A673 (cell line): ENCODE measurements around the gene SLC30A2. TPM values are rescaled to one million over a fixed set of nuclear protein-coding genes. Genes with fewer than 3 reads are reported as not detected.

Experiments
- BruUV-seq: library from RNA; stranded (reverse); fragments of 400-500 nt; replicated peaks from 2 replicates; lab custom pipeline; 2021; lab: Mats Ljungman, UMichigan
- CTCF ChIA-PET: fragments of 300-600 bp; sonication (Branson Sonifier 250); formaldehyde crosslinking; loops from one replicate; lab custom pipeline; 2022; ENCODE audit warnings: antibody characterized with exemption; lab: Charles Lee
- POLR2A ChIA-PET: fragments of 300-600 bp; sonication (Branson Sonifier 250); formaldehyde crosslinking; loops from one replicate; lab custom pipeline; 2022; ENCODE audit warnings: antibody characterized with exemption; ENCODE audit not compliant: low non-redundant PET; lab: Charles Lee
- DNase-seq: peaks from one replicate; pipeline ENCODE4 v3.0.0-alpha.2; 2015; ENCODE audit warnings: low spot score
- H3K27ac ChIP-seq: fragments of 200-600 bp; sonication (generic); 2 replicates; pipeline ENCODE4 v1.5.1; 2016; ENCODE audit warnings: mixed run types, low read depth, mild to moderate bottlenecking, mixed read lengths, antibody characterized with exemption, low read length; ENCODE audit not compliant: poor library complexity, severe bottlenecking
- H3K27me3 ChIP-seq: fragments of 200-600 bp; sonication (generic); replicated peaks from 2 replicates; pipeline ENCODE4 v1.6.1; 2017; ENCODE audit warnings: mixed run types, low read depth, mild to moderate bottlenecking, mixed read lengths, antibody characterized with exemption, low read length; ENCODE audit not compliant: insufficient read depth, poor library complexity
- H3K36me3 ChIP-seq: fragments of 200-600 bp; sonication (generic); 2 replicates; pipeline ENCODE4 v1.6.1; 2016; ENCODE audit warnings: mixed run types, mild to moderate bottlenecking, mixed read lengths, antibody characterized with exemption, low read length; ENCODE audit not compliant: insufficient read depth, poor library complexity, severe bottlenecking
- H3K4me1 ChIP-seq: fragments of 200-600 bp; sonication (generic); 2 replicates; pipeline ENCODE4 v1.6.1; 2017; ENCODE audit warnings: mixed run types, mild to moderate bottlenecking, mixed read lengths, antibody characterized with exemption, low read length; ENCODE audit not compliant: insufficient read depth, poor library complexity, severe bottlenecking
- H3K4me3 ChIP-seq: fragments of 200-600 bp; sonication (generic); 2 replicates; pipeline ENCODE4 v1.5.1; 2016; ENCODE audit warnings: low read depth, mixed run types, mild to moderate bottlenecking, mixed read lengths, low read length; ENCODE audit not compliant: poor library complexity, severe bottlenecking
- H3K9me3 ChIP-seq: fragments of 200-600 bp; sonication (generic); 2 replicates; pipeline ENCODE4 v1.6.1; 2016; ENCODE audit warnings: mixed run types, low read depth, mild to moderate bottlenecking, mixed read lengths, antibody characterized with exemption, low read length; ENCODE audit not compliant: poor library complexity, severe bottlenecking
- EZH2 ChIP-seq: fragments of 200-600 bp; sonication (generic); IDR thresholded peaks from 2 replicates; pipeline ENCODE4 v1.6.1; 2017; ENCODE audit warnings: borderline replicate concordance, low read depth, mild to moderate bottlenecking, mixed read lengths, antibody characterized with exemption, low read length; ENCODE audit not compliant: poor library complexity, severe bottlenecking
- intact Hi-C: fragments of 100-400 bp; cut with micrococcal nuclease; formaldehyde crosslinking; loops from one replicate; pipeline ENCODE4 v1.10.0; 2022; ENCODE audit not compliant: unreplicated experiment
- total RNA-seq: library from RNA; stranded (reverse); gene quantifications from 2 replicates; pipeline ENCODE4 v1.2.3, GENCODE V29; 2021
- TF ChIP-seq, protein P1 (sequence below): fragments of 300-800, 200-600 bp; sonication (generic); conservative IDR thresholded peaks from 2 replicates; pipeline ENCODE4 v1.5.1; 2017; ENCODE audit warnings: low read depth, mild to moderate bottlenecking, antibody characterized with exemption, low read length, moderate library complexity, mixed read lengths

Gene SLC30A2
- total RNA-seq, 1 experiment from 2014 or later = not detected

DNA sequence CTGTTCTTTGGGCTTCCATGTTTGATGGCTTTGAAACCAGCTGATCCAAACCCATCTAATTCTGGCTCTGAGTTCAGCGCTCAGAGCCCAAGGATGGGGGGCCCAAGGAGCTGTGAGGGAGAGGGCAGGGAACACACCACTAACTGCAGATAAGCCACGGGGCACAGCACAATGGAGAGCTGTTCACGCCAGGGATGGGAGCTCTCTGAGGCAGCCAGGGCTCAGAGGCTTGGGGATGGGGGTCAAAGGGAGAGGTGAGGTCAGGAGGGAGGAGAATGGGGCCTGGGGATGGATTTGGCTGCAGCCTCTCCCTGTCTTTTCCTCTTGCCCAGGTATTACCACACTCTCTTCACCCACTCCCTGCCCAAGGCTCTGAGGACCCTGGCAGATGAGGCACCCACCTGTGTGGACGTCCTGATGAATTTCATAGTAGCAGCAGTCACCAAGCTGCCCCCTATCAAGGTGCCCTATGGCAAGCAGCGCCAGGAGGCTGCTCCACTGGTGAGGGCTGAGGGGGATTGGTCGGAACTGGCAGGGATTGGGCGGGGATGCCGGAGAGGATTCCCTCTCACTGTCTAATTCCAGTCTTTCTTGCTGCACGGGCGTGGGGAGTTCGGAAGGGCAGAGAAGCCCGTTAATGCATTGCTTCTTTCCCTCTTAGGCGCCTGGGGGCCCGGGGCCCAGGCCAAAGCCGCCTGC, 11.3 kb downstream of the SLC30A2 start:
- Histone ChIP-seq H3K9me3 (no peaks in the 10 kb centered on the region), H3K4me1 (peaks cover 5% of the 10 kb centered on the region), H3K27ac (no peak overlapping the region), H3K27me3 (no peaks in the 10 kb centered on the region), H3K36me3 (no peaks in the 10 kb centered on the region), H3K4me3 (peak overlapping the region; percentile 66)
- POLR2A ChIA-PET = no interaction called here
- no peak for DNase-seq
- no TSS peak for BruUV-seq
- no peak for TF ChIP-seq EZH2
- TF ChIP-seq, protein P1, sequence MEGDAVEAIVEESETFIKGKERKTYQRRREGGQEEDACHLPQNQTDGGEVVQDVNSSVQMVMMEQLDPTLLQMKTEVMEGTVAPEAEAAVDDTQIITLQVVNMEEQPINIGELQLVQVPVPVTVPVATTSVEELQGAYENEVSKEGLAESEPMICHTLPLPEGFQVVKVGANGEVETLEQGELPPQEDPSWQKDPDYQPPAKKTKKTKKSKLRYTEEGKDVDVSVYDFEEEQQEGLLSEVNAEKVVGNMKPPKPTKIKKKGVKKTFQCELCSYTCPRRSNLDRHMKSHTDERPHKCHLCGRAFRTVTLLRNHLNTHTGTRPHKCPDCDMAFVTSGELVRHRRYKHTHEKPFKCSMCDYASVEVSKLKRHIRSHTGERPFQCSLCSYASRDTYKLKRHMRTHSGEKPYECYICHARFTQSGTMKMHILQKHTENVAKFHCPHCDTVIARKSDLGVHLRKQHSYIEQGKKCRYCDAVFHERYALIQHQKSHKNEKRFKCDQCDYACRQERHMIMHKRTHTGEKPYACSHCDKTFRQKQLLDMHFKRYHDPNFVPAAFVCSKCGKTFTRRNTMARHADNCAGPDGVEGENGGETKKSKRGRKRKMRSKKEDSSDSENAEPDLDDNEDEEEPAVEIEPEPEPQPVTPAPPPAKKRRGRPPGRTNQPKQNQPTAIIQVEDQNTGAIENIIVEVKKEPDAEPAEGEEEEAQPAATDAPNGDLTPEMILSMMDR = no peak
- CTCF ChIA-PET = interaction anchor here (0.8 kb wide), 1 partner anchor 139 kb away, joined by 3 read pairs; no protein-coding TSS in a partner anchor
- intact Hi-C loops = loop anchor here (5.0 kb wide), 1 partner anchor 113 kb away; no protein-coding TSS in a partner anchor

DNA sequence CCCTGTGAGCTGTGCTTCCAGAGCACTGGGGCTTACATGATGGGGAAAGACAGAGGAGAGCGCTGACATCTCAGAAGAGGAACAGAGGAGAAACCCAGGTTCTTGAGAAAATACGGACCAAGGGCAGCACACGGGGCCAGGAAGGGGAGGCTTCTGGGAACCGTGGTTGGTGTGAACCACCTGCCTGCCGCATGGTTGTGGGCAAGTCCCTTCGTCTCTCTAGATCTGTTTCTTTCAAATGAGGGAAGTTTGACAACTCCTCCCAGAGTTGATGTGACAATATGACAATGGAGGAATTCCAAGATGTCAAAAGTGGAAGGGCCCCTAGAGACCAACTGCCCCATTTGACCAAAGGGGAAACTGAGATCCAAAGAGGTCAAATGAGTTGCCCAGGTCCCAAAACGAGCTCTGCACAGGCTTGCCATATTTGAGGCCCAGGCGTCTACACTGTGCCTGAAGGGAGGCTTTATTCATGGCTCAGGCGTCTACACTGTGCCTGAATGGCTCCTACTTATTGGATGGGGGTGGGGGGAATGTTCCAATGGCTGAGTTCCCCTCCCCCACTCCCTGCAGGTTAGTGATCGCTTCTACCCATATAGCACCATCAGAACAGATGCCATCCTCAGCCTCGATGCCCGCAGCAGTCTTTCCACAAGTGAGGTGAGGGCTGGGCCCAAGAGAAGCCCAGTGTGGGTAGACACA, 13.1 kb downstream of the SLC30A2 start:
- DNase-seq = no peak
- POLR2A ChIA-PET = no interaction called here
- no peaks in the 10 kb centered on the region for H3K36me3 ChIP-seq
- intact Hi-C loops = no loop called here
- H3K27ac ChIP-seq = no peak overlapping the region
- no peak for TF ChIP-seq EZH2
- TF ChIP-seq, protein P1 = no peak
- H3K4me1 ChIP-seq = peaks cover 5% of the 10 kb centered on the region
- BruUV-seq = no TSS peak
- no peaks in the 10 kb centered on the region for H3K27me3 ChIP-seq
- CTCF ChIA-PET = no interaction called here
- H3K4me3 ChIP-seq = no peak overlapping the region
- no peaks in the 10 kb centered on the region for H3K9me3 ChIP-seq

DNA sequence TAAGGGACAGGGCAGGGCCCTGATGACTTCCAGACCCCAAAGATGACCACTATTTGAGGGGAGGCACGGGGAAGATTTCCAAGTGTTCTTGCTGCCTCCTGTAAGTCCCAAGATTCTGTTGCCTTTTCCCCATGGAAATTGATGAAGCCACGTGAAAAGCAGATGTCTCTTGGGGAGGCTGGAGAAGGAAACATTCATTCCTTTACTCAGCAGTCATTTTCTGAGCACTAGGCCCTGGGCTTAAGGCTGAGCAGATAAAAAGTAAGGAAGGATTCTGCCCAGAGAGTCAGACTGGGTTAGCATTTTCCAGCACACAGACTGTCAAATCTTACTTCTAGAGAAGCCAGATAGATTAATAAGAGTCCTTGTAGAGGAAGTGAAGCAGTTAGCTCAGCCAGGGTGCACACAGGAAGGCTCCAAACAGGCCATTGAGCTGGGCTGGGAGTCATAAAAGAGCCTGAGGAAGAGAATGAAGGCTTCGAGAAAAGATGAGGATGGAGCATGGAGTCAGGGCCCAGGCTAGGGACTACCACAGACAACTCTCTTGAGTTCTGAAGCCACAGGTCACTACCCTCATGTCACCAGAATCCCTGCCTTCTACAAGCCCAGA, 14.2 kb downstream of the SLC30A2 start:
- TF ChIP-seq EZH2 = no peak
- TF ChIP-seq, protein P1 = no peak
- no peaks in the 10 kb centered on the region for H3K27me3 ChIP-seq
- BruUV-seq = no TSS peak
- H3K4me1 ChIP-seq = peaks cover 5% of the 10 kb centered on the region
- no peaks in the 10 kb centered on the region for H3K9me3 ChIP-seq
- ChIA-PET CTCF (interaction anchor here (0.8 kb wide), 1 partner anchor 136 kb away, joined by 4 read pairs; no protein-coding TSS in a partner anchor), POLR2A (no interaction called here)
- H3K4me3 ChIP-seq = no peak overlapping the region
- intact Hi-C loops = no loop called here
- H3K36me3 ChIP-seq = no peaks in the 10 kb centered on the region
- no peak overlapping the region for H3K27ac ChIP-seq
- no peak for DNase-seq
